ENCODE results near the gene RABEP1. TPM values are rescaled to one million over a fixed set of nuclear protein-coding genes. Genes with fewer than 3 reads are reported as not detected.
"Not testable (repeated sequence)": the region's sequence is repeated elsewhere in the genome, so short reads cannot be mapped to it uniquely, and the experiment has no call there.

RABEP1 gene
- total RNA-seq: 10 to 100 TPM; 43.1 to 50.5 TPM
- long read RNA-seq, full-length matches to known transcripts: 17 of 37 reads
- long read RNA-seq, partial matches to known transcripts: 15 of 37 reads
- long read RNA-seq, other reads (novel, unspliced or antisense): 5 of 37 reads

- peak; percentile 93 for DNase-seq
- ATAC-seq: peak; percentile 97
- intact Hi-C loops (cut with DNase I): no loop called here
Observed at GRCh38 chr17:5281814-5282641, at the start of gene RABEP1. TSS of gene RABEP1 (plus strand) at chr17:5282284. CDS start at chr17:5282487, 203 bp downstream.

- ATAC-seq; intact Hi-C loops (cut with DNase I); DNase-seq: not testable (repeated sequence)
Observed at GRCh38 chr17:5233492-5233891, 48.6 kb upstream of the RABEP1 start.

- ATAC-seq (peak; percentile 60 to 69), DNase-seq (peak; percentile 40)
- intact Hi-C loops (cut with DNase I): no loop called here
Observed at GRCh38 chr17:5234645-5235576, 47.2 kb upstream of the RABEP1 start, which contains the start of gene SCIMP. TSS of gene SCIMP (minus strand) at chr17:5234860. CDS start at chr17:5234755, 105 bp downstream.

GRCh38 chr17:5236938-5237540 is 45.0 kb upstream of the RABEP1 start:
- ATAC-seq (no peak), DNase-seq (no peak)
- intact Hi-C loops (cut with DNase I): no loop called here

GRCh38 chr17:5237541-5238016 is 44.5 kb upstream of the RABEP1 start:
- intact Hi-C loops (cut with DNase I): no loop called here
- DNase-seq: peak; percentile 48
- peak; percentile 58 to 66 for ATAC-seq

GRCh38 chr17:5238333-5238732 is 43.8 kb upstream of the RABEP1 start:
- no peak for DNase-seq
- intact Hi-C loops (cut with DNase I): no loop called here
- no peak for ATAC-seq

GRCh38 chr17:5239769-5240168 is 42.3 kb upstream of the RABEP1 start:
- DNase-seq; intact Hi-C loops (cut with DNase I); ATAC-seq: not testable (repeated sequence)

- intact Hi-C loops (cut with DNase I): no loop called here
- peak in 1 of 2 donors; percentile 38 for ATAC-seq
- DNase-seq: no peak
Observed at GRCh38 chr17:5241861-5242671, 40.0 kb upstream of the RABEP1 start.

- intact Hi-C loops (cut with DNase I): no loop called here
- ATAC-seq (no peak), DNase-seq (no peak)
Observed at GRCh38 chr17:5247621-5248020, 34.5 kb upstream of the RABEP1 start.

GRCh38 chr17:5248821-5249479 is 33.1 kb upstream of the RABEP1 start:
- DNase-seq (no peak), ATAC-seq (no peak)
- intact Hi-C loops (cut with DNase I): no loop called here

- ATAC-seq: peak; percentile 44 to 78
- intact Hi-C loops (cut with DNase I): no loop called here
- peak; percentile 47 for DNase-seq
Observed at GRCh38 chr17:5249615-5250014, 32.5 kb upstream of the RABEP1 start.

GRCh38 chr17:5254414-5254813 is 27.7 kb upstream of the RABEP1 start:
- DNase-seq: no peak
- intact Hi-C loops (cut with DNase I): no loop called here
- ATAC-seq: no peak

- intact Hi-C loops (cut with DNase I): no loop called here
- ATAC-seq: peak in 1 of 2 donors; percentile 29
- no peak for DNase-seq
Observed at GRCh38 chr17:5254903-5255521, 27.1 kb upstream of the RABEP1 start.

GRCh38 chr17:5257124-5257523 is 25.0 kb upstream of the RABEP1 start:
- no peak for ATAC-seq
- DNase-seq: no peak
- intact Hi-C loops (cut with DNase I): no loop called here

- intact Hi-C loops (cut with DNase I): no loop called here
- DNase-seq (no peak), ATAC-seq (no peak)
Observed at GRCh38 chr17:5260542-5260941, 21.5 kb upstream of the RABEP1 start.

GRCh38 chr17:5262416-5262991 is 19.6 kb upstream of the RABEP1 start:
- ATAC-seq (no peak), DNase-seq (no peak)
- intact Hi-C loops (cut with DNase I): no loop called here

GRCh38 chr17:5263441-5263840 is 18.6 kb upstream of the RABEP1 start:
- intact Hi-C loops (cut with DNase I): no loop called here
- DNase-seq: no peak

More at GRCh38 chr17:5263441-5263840, 18.6 kb upstream of the RABEP1 start:
- no peak for ATAC-seq
